Fibroblast of lung (primary cell): Measurements from ENCODE around the gene FRMD4A. TPM values are rescaled to one million over a fixed set of nuclear protein-coding genes. Genes with fewer than 3 reads are reported as not detected.
A peak's percentile ranks its signal among the peaks of the same experiment; 100 is the strongest.

Experiments
- DNase-seq, 2 donors: peaks; one replicate each; pipeline versions ENCODE4 v3.0.0 to v3.0.0-alpha.2; 2010; ENCODE audit warnings: low read depth in 2 of 2
- H2AFZ ChIP-seq: 2 replicates; pipeline ENCODE4 v1.5.1; 2012; ENCODE audit warnings: low read length, control low read depth, inconsistent platforms
- H3K27ac ChIP-seq: 2 replicates; pipeline ENCODE4 v1.5.1; 2011; ENCODE audit warnings: low read length, control low read depth; ENCODE audit not compliant: insufficient read depth
- H3K27me3 ChIP-seq: 2 replicates; pipeline ENCODE4 v1.5.1; 2011; ENCODE audit warnings: mild to moderate bottlenecking, low read length; ENCODE audit not compliant: control insufficient read depth, insufficient read depth
- H3K36me3 ChIP-seq: 2 replicates; pipeline ENCODE4 v1.5.1; 2011; ENCODE audit warnings: low read length; ENCODE audit not compliant: control insufficient read depth, insufficient read depth
- H3K4me1 ChIP-seq: 2 replicates; pipeline ENCODE4 v1.5.1; 2011; ENCODE audit warnings: low read length; ENCODE audit not compliant: control insufficient read depth, insufficient read depth; ENCODE audit errors: extremely low read depth
- H3K4me2 ChIP-seq: 2 replicates; pipeline ENCODE4 v1.5.1; 2011; ENCODE audit warnings: low read length, control low read depth; ENCODE audit not compliant: insufficient read depth; ENCODE audit errors: extremely low read depth
- H3K4me3 ChIP-seq, 4 experiments: fragments of 200-600 bp in 1 of 4; sonication (generic) in 1 of 4; replicated peaks in 1 of 4; 2 replicates each; pipeline ENCODE4 v1.5.1; 2011 to 2016; ENCODE audit warnings: low read length in 4 of 4, low read depth in 3 of 4, mild to moderate bottlenecking in 3 of 4, control low read depth in 2 of 4, inconsistent platforms in 1 of 4, mixed read lengths in 1 of 4; ENCODE audit not compliant: insufficient read depth in 1 of 4; ENCODE audit errors: control extremely low read depth in 1 of 4
- H3K79me2 ChIP-seq: 2 replicates; pipeline ENCODE4 v1.5.1; 2012; ENCODE audit warnings: mild to moderate bottlenecking, low read length, inconsistent platforms; ENCODE audit not compliant: control insufficient read depth, insufficient read depth
- H3K9ac ChIP-seq: 2 replicates; pipeline ENCODE4 v1.5.1; 2011; ENCODE audit warnings: mild to moderate bottlenecking, low read length, control low read depth; ENCODE audit not compliant: insufficient read depth
- H3K9me3 ChIP-seq: 2 replicates; pipeline ENCODE4 v1.5.1; 2012; ENCODE audit warnings: low read depth, low read length; ENCODE audit not compliant: control insufficient read depth, insufficient read depth
- H4K20me1 ChIP-seq: 2 replicates; pipeline ENCODE4 v1.5.1; 2011; ENCODE audit warnings: low read length; ENCODE audit not compliant: control insufficient read depth, insufficient read depth; ENCODE audit errors: extremely low read depth
- CTCF ChIP-seq, 2 donors: IDR thresholded peaks in 1 of 2; conservative IDR thresholded peaks in 1 of 2; 1 replicate in 1 of 2; 2 replicates in 1 of 2; pipeline ENCODE4 v1.5.1; 2011 to 2012; ENCODE audit warnings: low read length in 2 of 2, control low read depth in 1 of 2, inconsistent platforms in 1 of 2, low read depth in 1 of 2, mild to moderate bottlenecking in 1 of 2
- EZH2 ChIP-seq: IDR thresholded peaks from 2 replicates; pipeline ENCODE4 v1.5.1; 2012; ENCODE audit warnings: low read length, control low read depth, mild to moderate bottlenecking; ENCODE audit errors: missing control alignments
- polyA plus RNA-seq, 2 donors: library from polyadenylated mRNA; depleted of rRNA in 1 of 2; stranded (reverse) in 1 of 2; unstranded in 1 of 2; fragments of >200 nt; gene quantifications; 2 replicates each; pipeline ENCODE4 v1.2.1, GENCODE V29; 2011 to 2012; ENCODE audit warnings: missing spikeins in 1 of 2
- total RNA-seq: library from RNA; depleted of rRNA; stranded (reverse); fragments of >200 nt; gene quantifications from 2 replicates; pipeline ENCODE4 v1.2.1, GENCODE V29; 2014

Gene FRMD4A
- total and polyA plus RNA-seq, 2 donors (not counting 1 experiment from before 2014, with no cell fraction given), result 26.9 to 63.6 TPM

- H3K4me2 ChIP-seq, result no peak overlapping the region
- no peak overlapping the region for H3K27ac ChIP-seq
- peaks cover 14% of the 10 kb centered on the region for H3K27me3 ChIP-seq
- H3K36me3 ChIP-seq, result no peaks in the 10 kb centered on the region
- DNase-seq, result peak in 1 of 2 donors; percentile 17
- no peak overlapping the region for H2AFZ ChIP-seq
- no peak overlapping the region for H3K4me3 ChIP-seq
- no peak overlapping the region for H3K9ac ChIP-seq
- no peaks in the 10 kb centered on the region for H4K20me1 ChIP-seq
- no peaks in the 10 kb centered on the region for H3K9me3 ChIP-seq
- H3K4me1 ChIP-seq, result no peaks in the 10 kb centered on the region
- no peaks in the 10 kb centered on the region for H3K79me2 ChIP-seq
- TF ChIP-seq EZH2 (no peak), CTCF (conservative IDR thresholded peaks at IDR 0.05 in 1 of 2, IDR thresholded peaks at IDR 0.05 in 1 of 2; ENCODE audit: low read depth in 1 of 2, low read length in 2 of 2) (peak in 1 of 2 donors; percentile 37)
Observed at GRCh38 chr10:14186245-14186644, 144.5 kb downstream of the FRMD4A start.

- peak; percentile 81 to 96 for DNase-seq
- no peak overlapping the region for H3K9ac ChIP-seq
Observed at GRCh38 chr10:14185316-14186045, 145.2 kb downstream of the FRMD4A start.

GRCh38 chr10:14184841-14185315 lies 145.8 kb downstream of the FRMD4A start:
- Histone ChIP-seq H3K4me3 (no peak overlapping the region), H4K20me1 (no peaks in the 10 kb centered on the region), H2AFZ (no peak overlapping the region), H3K27me3 (peaks cover 17% of the 10 kb centered on the region), H3K4me1 (no peaks in the 10 kb centered on the region), H3K9ac (no peak overlapping the region), H3K4me2 (no peak overlapping the region), H3K79me2 (no peaks in the 10 kb centered on the region), H3K9me3 (no peaks in the 10 kb centered on the region), H3K27ac (no peak overlapping the region), H3K36me3 (no peaks in the 10 kb centered on the region)
- peak; percentile 24 to 52 for DNase-seq
- no peak for TF ChIP-seq EZH2
- TF ChIP-seq CTCF (conservative IDR thresholded peaks at IDR 0.05 in 1 of 2, IDR thresholded peaks at IDR 0.05 in 1 of 2; ENCODE audit: low read depth in 1 of 2, low read length in 2 of 2), result no peak

More at GRCh38 chr10:14185316-14186045, 145.2 kb downstream of the FRMD4A start:
- H3K4me3 ChIP-seq, result no peak overlapping the region
- no peak overlapping the region for H3K27ac ChIP-seq
- no peak for TF ChIP-seq CTCF (conservative IDR thresholded peaks at IDR 0.05 in 1 of 2, IDR thresholded peaks at IDR 0.05 in 1 of 2; ENCODE audit: low read depth in 1 of 2, low read length in 2 of 2)
- TF ChIP-seq EZH2, result no peak
- H3K4me1 ChIP-seq, result no peaks in the 10 kb centered on the region
- no peaks in the 10 kb centered on the region for H3K9me3 ChIP-seq
- H3K4me2 ChIP-seq, result no peak overlapping the region
- no peaks in the 10 kb centered on the region for H4K20me1 ChIP-seq
- H3K36me3 ChIP-seq, result no peaks in the 10 kb centered on the region
- H3K79me2 ChIP-seq, result no peaks in the 10 kb centered on the region
- H2AFZ ChIP-seq, result no peak overlapping the region
- peaks cover 16% of the 10 kb centered on the region for H3K27me3 ChIP-seq
